ENCODE measurements around the gene PLAC1. TPM values are rescaled to one million over a fixed set of nuclear protein-coding genes. Genes with fewer than 3 reads are reported as not detected.

Gene PLAC1
- total RNA-seq, 1 donor = 0.09 TPM

GRCh38 chrX:134537179-134537955, 120.9 kb downstream of the PLAC1 start:
- DNase-seq (ENCODE audit: low read depth) = peak; percentile 63
- TF ChIP-seq CTCF (IDR thresholded peaks at IDR 0.05; ENCODE audit: insufficient read depth, low read length) = no peak
- no peak overlapping the region for H3K4me3 ChIP-seq (ENCODE audit: low read depth, low read length)

- DNase-seq (ENCODE audit: low read depth) = no peak
- no peak overlapping the region for H3K4me3 ChIP-seq (ENCODE audit: low read depth, low read length)
- TF ChIP-seq CTCF (IDR thresholded peaks at IDR 0.05; ENCODE audit: insufficient read depth, low read length) = no peak
Observed at GRCh38 chrX:134533952-134534351, 124.3 kb downstream of the PLAC1 start.

- TF ChIP-seq CTCF (IDR thresholded peaks at IDR 0.05; ENCODE audit: insufficient read depth, low read length) = no peak
- no peak for DNase-seq (ENCODE audit: low read depth)
- no peak overlapping the region for H3K4me3 ChIP-seq (ENCODE audit: low read depth, low read length)
Observed at GRCh38 chrX:134533352-134533751, 124.9 kb downstream of the PLAC1 start.

- H3K4me3 ChIP-seq (ENCODE audit: low read depth, low read length) = no peak overlapping the region
- TF ChIP-seq CTCF (IDR thresholded peaks at IDR 0.05; ENCODE audit: insufficient read depth, low read length) = no peak
- no peak for DNase-seq (ENCODE audit: low read depth)
Observed at GRCh38 chrX:134530845-134531244, 127.4 kb downstream of the PLAC1 start.

GRCh38 chrX:134529481-134529880, 128.8 kb downstream of the PLAC1 start:
- H3K4me3 ChIP-seq (ENCODE audit: low read depth, low read length) = no peak overlapping the region
- no peak for DNase-seq (ENCODE audit: low read depth)
- no peak for TF ChIP-seq CTCF (IDR thresholded peaks at IDR 0.05; ENCODE audit: insufficient read depth, low read length)

GRCh38 chrX:134528960-134529359, 129.3 kb downstream of the PLAC1 start:
- no peak for DNase-seq (ENCODE audit: low read depth)
- TF ChIP-seq CTCF (IDR thresholded peaks at IDR 0.05; ENCODE audit: insufficient read depth, low read length) = no peak
- no peak overlapping the region for H3K4me3 ChIP-seq (ENCODE audit: low read depth, low read length)

DNA sequence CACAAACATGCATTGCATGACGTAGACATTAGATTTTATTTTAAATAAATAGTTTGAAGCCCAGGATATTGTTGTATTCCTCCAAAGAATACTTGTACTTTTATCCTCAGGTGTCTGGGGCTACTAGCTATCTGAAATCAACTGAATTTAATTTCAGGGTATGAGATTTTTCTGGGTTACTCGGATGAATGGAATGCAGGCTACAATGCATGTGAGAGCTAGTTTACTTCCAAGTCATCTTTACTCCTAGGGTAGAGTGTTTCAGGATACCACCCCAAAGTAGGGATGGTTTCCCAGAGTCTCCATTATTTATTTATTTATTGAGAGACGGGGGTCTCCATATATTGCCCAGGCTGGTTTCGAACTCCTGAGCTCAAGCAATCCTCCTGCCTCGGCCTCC, 131.9 kb downstream of the PLAC1 start:
- H3K4me3 ChIP-seq (ENCODE audit: low read depth, low read length) = no peak overlapping the region
- TF ChIP-seq CTCF (IDR thresholded peaks at IDR 0.05; ENCODE audit: insufficient read depth, low read length) = no peak
- no peak for DNase-seq (ENCODE audit: low read depth)

Measured in fibroblast of the aortic adventitia (primary cell).